Measurements from ENCODE around the gene MCOLN2.

MCOLN2 gene

DNA sequence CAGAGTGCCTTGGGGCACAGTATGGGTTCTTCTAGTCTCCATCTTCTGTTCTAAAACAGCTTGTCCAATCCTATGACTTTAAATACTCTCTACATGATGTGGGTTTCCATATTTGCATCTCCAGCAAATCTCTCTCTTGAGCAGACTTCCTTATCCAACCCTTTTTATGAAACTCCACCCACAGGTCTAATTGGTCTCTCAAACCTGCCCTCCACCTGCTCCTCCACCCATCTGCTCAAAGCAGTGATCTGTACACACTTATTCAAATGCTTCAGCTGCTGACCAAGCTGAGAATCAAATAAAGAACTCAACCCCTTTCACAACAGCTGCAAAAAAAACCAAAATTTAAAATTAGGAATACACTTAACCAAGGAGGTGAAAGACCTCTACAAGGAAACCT is 11.5 kb downstream of the MCOLN2 start:
- DNase-seq (ENCODE audit: low read depth), result no peak

GRCh38 chr1:84982395-84982794 is 14.5 kb downstream of the MCOLN2 start:
- DNase-seq (ENCODE audit: low read depth), result no peak

- no peak for DNase-seq (ENCODE audit: low read depth)
These were observed 21.9 kb downstream of the MCOLN2 start for GRCh38 chr1:84975035-84975434.

DNA sequence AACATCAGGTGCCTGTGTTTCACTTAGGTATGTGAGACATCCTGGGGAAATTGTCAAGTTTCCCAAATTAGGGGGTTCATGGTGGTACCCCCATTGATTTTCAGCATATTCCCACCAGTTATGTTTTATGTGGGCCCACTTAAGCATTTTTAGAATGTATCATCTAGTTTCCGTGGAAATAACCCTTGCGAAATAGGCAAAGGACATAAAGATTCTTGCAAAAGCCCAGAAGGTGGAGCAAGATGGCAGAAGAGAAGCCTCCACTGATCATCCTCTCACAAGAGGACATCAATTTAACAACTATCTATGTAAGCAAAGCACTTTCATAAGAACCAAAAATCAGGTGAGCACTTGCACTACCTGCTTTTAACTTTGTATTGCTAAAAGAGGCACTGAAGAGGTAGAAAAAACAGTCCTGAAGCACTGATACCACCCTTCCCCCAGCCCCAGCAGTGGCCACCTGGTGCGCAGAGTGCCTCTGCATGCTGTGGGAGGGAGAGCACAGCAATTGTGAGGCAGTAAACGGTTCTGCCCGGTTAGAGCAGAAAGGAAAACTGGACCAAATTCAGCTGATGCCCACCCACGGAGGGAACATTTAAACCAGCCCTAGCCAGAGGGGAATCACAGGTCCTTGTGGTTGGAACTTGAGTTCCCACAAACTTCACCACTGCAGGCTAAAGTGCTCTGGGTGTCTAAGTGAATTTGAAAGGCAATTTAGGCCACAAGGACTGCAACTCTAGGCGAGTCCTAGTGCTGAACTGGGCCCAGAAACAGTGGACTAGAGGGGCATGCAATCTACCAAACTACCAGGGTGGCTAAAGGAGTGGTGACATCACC is 23.2 kb downstream of the MCOLN2 start:
- no peak for DNase-seq (ENCODE audit: low read depth)

GRCh38 chr1:84972377-84972987 is 24.4 kb downstream of the MCOLN2 start:
- no peak for DNase-seq (ENCODE audit: low read depth)

DNA sequence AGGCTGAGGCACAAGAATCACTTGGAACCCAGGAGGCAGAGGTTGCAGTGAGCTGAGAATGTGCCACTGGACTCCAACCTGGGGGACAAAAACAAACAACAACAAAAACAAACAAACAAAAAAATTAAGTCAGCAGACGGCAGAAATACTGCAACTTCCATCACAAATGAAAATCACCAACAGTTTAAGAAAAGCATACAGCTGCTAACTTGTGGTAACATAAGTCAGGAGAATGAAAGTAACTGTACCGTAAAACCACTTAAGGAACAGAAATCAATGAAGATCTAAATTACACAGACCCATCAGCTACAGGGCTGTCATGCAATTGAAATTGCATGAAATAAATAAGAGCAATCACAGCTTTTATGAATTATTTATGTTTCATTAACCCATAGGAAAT is 25.0 kb downstream of the MCOLN2 start:
- no peak for DNase-seq (ENCODE audit: low read depth)

DNA sequence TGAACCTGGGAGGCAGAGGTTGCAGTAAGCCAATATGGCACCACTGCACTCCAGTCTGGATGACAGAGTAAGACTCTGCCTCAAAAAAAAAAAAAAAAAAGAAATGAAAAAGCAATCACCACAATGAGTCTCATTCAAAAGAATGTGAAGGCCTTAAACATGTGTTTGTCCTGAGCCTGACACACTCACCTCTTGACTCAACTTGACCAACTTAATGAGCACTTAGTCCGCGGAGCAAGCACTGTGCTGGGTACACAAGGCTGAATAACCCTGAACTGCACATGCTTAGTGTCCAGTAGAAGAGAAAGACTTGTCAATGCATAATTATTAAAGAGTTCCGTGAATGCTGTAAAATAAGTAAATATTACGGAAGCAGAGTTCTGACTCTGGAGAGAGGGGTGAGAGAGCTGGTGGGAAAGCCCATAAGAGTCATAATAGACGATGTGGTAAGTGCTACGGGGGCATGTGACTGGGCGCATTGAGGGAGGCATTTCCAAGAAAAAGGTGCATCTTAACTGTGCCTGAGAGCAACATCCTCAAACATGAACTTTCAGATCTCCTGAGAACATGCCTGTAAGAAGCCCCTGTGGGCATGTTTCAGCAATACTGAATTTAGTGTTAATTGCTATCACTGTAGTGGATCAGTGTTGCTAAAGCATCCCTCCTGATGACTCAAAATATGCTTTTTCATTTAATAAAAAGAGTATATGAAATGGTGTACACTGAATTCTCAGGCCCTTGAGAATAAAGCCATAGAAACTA is 27.2 kb downstream of the MCOLN2 start:
- DNase-seq (ENCODE audit: low read depth), result peak; percentile 41

- no peak for DNase-seq (ENCODE audit: low read depth)
These were observed 28.0 kb downstream of the MCOLN2 start for GRCh38 chr1:84968865-84969264.

DNA sequence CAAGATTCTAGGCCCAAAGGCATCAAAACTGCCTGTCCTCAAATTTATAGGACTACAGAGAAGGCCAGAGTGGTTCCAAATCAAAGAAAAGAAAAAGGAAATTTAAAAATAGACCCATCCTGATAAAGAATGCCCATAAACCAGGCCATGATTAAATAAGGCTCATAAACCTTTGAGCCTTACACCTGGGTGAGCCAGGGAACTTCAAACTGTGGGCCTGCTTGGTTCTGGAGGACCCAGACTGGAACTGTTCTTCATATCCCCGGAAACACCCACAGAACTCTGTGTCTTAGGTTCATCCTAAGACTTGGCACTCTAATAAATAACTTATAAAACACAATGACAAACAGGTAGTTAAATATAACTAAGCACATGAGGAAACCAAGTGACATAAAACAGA is 28.8 kb downstream of the MCOLN2 start:
- no peak for DNase-seq (ENCODE audit: low read depth)

DNA sequence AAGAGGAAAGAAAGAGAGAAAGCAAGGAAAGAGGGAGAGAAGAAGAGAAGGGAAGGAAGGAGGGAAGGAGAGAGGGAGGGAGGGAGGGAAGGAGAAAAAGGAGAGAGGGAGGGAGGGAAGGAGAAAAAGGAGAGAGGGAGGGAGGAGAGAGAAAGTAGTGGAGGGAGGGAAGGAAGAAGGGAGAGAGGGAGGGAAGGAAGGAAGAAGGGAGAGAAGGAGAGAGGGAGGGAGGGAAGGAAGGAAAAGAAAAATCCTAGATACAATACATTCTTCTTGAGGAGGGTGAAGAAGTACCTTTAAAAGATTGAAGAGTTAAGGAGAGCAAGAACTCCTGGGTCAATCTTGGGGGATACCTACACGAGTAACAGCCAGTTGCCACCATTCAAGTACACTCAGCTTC is 29.2 kb downstream of the MCOLN2 start:
- DNase-seq (ENCODE audit: low read depth), result no peak

DNA sequence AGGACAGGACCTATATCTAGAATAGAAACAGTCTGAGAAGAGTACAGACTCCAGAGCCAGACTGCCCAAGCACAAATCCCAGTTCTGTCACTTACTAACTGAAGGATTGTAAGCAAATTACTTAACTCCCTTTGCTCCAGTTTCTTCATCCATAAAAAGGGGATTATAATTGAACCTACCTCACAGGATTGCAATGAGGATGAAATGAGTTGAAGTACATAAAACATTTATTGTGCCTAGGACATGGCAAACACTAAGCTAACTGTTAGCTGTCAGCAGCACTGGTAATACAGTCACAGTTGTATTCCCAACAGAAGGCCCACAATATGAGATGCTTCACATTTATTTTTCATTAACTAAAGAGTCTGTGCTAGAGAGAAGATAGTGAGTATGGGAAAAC is 33.9 kb downstream of the MCOLN2 start:
- DNase-seq (ENCODE audit: low read depth), result no peak

DNA sequence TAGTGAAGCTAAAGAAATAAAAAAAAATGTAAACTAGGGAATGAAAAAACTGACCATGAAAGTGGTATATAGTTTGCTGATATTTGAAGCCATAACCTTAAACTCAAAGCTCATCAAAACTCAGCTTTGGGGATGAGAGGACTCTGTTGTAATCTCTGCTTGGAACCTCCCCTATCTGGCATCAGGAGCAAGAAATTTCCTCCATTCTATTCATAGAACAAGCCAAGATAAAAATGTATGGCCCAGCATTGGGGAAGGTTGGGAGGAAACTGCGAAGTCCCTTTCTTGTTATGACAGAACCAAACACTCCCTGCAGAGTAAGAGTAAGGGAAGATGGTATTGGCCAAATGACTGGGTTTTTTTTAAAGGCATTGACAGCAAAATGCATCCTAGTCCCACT is 35.6 kb downstream of the MCOLN2 start:
- DNase-seq (ENCODE audit: low read depth), result no peak

DNA sequence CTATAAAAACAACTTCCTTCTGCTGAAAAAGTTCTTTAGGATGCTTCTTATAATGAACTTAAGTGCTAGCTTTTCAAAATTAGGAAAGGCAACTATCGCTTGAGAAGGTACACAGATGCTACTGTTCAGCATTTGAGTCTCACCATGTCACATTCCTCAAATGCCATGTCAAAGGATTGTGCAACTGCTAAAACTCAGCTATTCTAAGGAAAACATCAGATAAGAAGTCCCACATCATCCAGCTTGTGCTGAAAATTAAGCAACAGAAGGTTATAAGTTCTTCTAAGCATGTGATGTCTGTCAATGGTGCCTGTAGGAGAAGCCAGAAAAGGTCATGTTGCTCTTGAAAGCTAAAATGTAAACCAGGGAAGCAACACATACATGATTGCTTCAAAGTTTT is 36.5 kb downstream of the MCOLN2 start:
- no peak for DNase-seq (ENCODE audit: low read depth)

- DNase-seq (ENCODE audit: low read depth), result peak; percentile 50
These were observed 37.6 kb downstream of the MCOLN2 start for GRCh38 chr1:84959294-84959693.

DNA sequence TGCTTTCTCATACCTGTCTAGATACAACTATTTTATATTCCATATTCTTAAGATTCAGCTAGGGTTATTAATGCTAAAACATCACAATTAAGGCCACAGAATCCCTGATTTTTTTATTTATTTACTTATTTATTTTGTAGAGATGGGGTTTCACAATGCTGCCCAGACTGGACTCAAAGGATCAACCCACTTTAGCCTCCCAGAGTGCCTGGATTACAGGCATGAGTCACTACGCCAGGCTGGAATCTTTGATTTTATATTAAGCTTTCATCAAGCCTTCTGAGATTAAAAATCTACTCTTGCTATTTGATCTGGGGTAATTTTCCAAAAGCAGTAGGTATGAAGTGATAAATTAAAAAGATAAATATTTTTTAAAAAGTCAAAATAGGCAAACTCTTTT is 38.9 kb downstream of the MCOLN2 start:
- no peak for DNase-seq (ENCODE audit: low read depth)

- no peak for DNase-seq (ENCODE audit: low read depth)
These were observed 40.3 kb downstream of the MCOLN2 start for GRCh38 chr1:84956655-84957054.

DNA sequence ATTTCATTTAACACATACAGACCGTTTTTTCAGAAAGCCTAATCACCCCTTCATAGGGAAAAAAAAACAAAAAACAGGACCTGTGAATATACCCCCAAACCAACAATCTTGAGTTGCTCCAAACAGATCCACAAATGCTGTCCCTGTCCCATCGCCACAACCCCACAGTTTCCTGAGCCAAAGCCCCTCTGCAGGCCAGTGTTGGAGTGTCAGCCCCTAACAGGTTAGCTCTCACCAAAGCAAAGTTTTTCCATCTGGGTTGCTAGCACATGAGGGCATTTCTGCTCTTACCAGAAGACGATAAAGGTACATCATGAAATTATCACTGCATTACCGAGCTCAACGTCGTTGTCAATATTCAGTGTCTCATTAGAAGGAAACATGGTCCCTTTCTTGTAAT is 40.8 kb downstream of the MCOLN2 start:
- no peak for DNase-seq (ENCODE audit: low read depth)

- no peak for DNase-seq (ENCODE audit: low read depth)
These were observed 47.2 kb downstream of the MCOLN2 start for GRCh38 chr1:84949664-84950063.

- no peak for DNase-seq (ENCODE audit: low read depth)
These were observed 49.1 kb downstream of the MCOLN2 start for GRCh38 chr1:84947536-84948410.

DNA sequence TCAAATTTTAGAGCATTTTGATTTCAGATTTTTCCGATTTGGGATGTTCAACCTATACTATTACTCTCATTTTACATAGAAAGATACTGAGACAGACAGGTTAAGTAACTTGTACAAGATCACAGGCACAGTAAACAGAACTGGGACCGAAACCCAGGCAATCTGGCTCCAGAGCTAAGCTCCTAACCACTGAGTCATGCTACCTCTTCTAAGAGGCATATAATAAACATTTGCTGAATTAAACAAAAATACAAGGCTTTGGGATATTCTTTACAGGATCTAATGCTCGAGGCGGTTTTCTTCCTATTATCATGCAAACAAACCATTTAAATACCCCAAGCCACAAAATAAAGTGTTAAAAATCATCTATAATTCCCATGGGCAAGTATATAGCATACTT is 50.3 kb downstream of the MCOLN2 start:
- no peak for DNase-seq (ENCODE audit: low read depth)

DNA sequence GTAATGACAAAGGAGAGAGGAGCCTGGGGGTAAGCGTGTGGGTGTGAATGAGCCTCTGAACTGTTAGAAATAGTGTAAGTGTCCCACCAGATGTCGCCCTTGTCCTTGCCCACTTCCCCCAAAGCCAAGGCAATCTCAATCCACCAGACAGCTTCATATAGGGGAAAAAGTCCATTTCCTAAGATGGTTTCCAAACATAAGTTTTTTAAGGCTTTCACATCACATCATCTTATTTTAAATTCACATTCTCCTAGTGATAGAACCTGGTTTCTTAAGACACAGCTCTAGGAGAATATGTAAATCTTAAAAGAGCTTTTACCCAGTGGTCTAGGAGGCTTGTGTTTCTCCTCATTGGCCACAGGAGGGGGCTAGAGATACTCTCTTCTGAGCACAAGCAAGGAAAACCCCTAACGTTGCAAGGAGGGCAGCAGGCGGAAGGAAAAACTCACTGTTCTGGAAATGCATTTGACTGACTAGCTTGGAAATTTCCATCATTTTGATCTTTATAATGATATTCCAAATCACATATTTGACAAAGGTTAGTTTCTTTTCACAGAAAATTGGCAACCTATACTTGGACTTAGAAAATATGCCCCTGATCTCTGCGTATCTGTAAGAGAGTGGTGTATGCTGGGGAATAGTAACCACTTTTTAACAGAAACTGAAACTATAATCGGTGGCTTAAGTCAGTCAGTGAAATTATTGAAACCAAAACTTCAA is 52.0 kb downstream of the MCOLN2 start:
- DNase-seq (ENCODE audit: low read depth), result peak; percentile 30
